KMS-11 (cell line): ENCODE data around the gene NCOR2.

Experiments
- H2AFZ ChIP-seq: fragments of 200-600 bp; sonication (generic); 2 replicates; pipeline ENCODE4 v1.6.1; 2016; ENCODE audit warnings: antibody characterized with exemption, mixed run types, low read depth
- H3K27ac ChIP-seq: fragments of 200-600 bp; sonication (generic); 2 replicates; pipeline ENCODE4 v1.6.1; 2016; ENCODE audit warnings: mild to moderate bottlenecking, mixed run types
- H3K27me3 ChIP-seq: fragments of 200-600 bp; sonication (generic); 2 replicates; pipeline ENCODE4 v1.6.1; 2017; ENCODE audit warnings: mild to moderate bottlenecking, low read depth, mixed run types, moderate library complexity; ENCODE audit not compliant: insufficient read depth
- H3K36me3 ChIP-seq: fragments of 200-600 bp; sonication (generic); 2 replicates; pipeline ENCODE4 v1.6.1; 2017; ENCODE audit warnings: mild to moderate bottlenecking, mixed run types; ENCODE audit not compliant: insufficient read depth
- H3K4me1 ChIP-seq: fragments of 200-600 bp; sonication (generic); 2 replicates; pipeline ENCODE4 v1.6.1; 2016; ENCODE audit warnings: mild to moderate bottlenecking, low read depth, mixed run types; ENCODE audit not compliant: poor library complexity, severe bottlenecking
- H3K4me2 ChIP-seq: fragments of 200-600 bp; sonication (generic); 2 replicates; pipeline ENCODE4 v1.7.0; 2016; ENCODE audit warnings: mild to moderate bottlenecking, mixed run types
- H3K4me3 ChIP-seq: fragments of 200-600 bp; sonication (generic); IDR thresholded peaks from 2 replicates; pipeline ENCODE4 v1.6.1; 2017; ENCODE audit warnings: low read depth, low read length, mixed read lengths; ENCODE audit not compliant: insufficient read depth
- H3K79me2 ChIP-seq: fragments of 200-600 bp; sonication (generic); 2 replicates; pipeline ENCODE4 v1.6.1; 2016; ENCODE audit warnings: low read depth, mixed run types; ENCODE audit not compliant: insufficient read depth
- H3K9ac ChIP-seq: fragments of 200-600 bp; sonication (generic); 2 replicates; pipeline ENCODE4 v1.6.1; 2016; ENCODE audit warnings: mild to moderate bottlenecking, mixed run types
- H4K20me1 ChIP-seq: fragments of 200-600 bp; sonication (generic); 2 replicates; pipeline ENCODE4 v1.6.1; 2016; ENCODE audit warnings: mild to moderate bottlenecking, mixed run types; ENCODE audit not compliant: insufficient read depth
- TF ChIP-seq, protein P1 (sequence below): fragments of 200-600 bp; sonication (generic); conservative IDR thresholded peaks from 2 replicates; pipeline ENCODE4 v1.6.1; 2017; ENCODE audit warnings: low read depth, mild to moderate bottlenecking, antibody characterized with exemption, low read length, moderate library complexity, mixed read lengths

Gene NCOR2

DNA sequence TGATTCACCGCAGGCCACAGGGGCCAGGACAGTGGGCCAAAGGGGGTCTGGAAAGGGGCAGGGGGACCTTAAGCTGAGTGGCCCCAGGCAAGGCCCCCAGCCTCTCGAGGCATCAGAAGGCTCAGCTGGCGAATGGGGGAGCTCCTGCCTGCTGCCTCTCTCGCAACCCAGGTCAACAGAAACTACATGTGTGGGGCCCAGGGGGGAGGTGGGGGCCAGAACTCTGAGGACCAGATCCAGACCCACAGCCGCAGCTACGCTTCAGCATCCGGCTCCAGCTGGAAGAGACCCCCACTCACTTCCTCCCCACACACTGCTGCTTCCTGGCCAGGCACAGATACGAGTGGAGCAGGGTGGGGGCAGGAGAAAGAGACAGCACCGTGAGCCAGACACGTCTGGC, 46.5 kb downstream of the NCOR2 start:
- H3K4me2 ChIP-seq, result no peak overlapping the region
- H3K4me1 ChIP-seq, result no peaks in the 10 kb centered on the region
- H3K4me3 ChIP-seq, result no peak overlapping the region
- TF ChIP-seq, protein P1, sequence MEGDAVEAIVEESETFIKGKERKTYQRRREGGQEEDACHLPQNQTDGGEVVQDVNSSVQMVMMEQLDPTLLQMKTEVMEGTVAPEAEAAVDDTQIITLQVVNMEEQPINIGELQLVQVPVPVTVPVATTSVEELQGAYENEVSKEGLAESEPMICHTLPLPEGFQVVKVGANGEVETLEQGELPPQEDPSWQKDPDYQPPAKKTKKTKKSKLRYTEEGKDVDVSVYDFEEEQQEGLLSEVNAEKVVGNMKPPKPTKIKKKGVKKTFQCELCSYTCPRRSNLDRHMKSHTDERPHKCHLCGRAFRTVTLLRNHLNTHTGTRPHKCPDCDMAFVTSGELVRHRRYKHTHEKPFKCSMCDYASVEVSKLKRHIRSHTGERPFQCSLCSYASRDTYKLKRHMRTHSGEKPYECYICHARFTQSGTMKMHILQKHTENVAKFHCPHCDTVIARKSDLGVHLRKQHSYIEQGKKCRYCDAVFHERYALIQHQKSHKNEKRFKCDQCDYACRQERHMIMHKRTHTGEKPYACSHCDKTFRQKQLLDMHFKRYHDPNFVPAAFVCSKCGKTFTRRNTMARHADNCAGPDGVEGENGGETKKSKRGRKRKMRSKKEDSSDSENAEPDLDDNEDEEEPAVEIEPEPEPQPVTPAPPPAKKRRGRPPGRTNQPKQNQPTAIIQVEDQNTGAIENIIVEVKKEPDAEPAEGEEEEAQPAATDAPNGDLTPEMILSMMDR, result no peak
- H3K27ac ChIP-seq, result no peak overlapping the region
- no peak overlapping the region for H2AFZ ChIP-seq
- H3K27me3 ChIP-seq, result no peaks in the 10 kb centered on the region
- no peaks in the 10 kb centered on the region for H3K36me3 ChIP-seq
- no peaks in the 10 kb centered on the region; the same call in 1 of the 2 replicates for H3K79me2 ChIP-seq
- H3K9ac ChIP-seq, result no peak overlapping the region
- no peaks in the 10 kb centered on the region for H4K20me1 ChIP-seq

DNA sequence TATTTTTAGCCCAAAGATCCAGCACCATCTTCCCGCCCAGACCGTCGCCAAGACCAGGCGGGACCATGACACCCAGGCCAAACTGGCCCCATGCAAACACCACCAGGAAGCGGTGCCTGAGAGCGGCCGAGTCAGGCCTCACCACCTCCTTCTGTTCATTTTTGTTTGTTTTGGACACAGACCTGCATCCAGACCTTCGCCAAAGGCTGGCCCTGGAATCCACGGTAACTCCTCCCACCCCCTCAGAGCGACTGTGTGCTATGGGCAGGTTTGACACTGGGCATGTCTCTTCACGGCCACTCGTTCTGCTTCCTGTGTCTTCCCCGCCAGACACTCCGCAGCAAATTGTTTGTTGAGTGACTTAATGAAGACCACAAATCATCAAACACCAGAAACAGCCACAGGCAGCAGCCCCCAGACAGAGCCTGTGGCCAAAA, 47.1 kb downstream of the NCOR2 start:
- H3K4me2 ChIP-seq, result no peak overlapping the region

DNA sequence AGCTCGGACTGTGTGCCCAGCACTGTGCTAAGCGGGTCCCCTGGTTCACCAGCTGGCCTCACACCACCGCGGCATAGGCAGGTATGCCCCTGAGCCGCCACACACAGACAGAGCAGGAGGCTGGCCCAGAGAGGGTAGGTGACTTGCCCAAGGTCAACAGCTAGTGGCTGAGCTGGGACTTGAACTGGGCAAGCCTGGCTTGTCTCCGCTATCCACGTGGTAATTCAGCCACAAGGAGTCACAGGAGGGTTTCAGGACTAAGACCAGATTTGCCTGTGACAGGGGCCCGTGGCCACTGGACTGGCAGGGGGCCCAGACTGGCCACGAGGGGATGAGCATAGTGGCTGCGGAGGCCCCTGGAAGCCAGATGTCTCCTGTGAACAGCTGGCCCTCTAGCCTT, 47.7 kb downstream of the NCOR2 start:
- H3K4me3 ChIP-seq, result no peak overlapping the region
- no peaks in the 10 kb centered on the region for H3K27me3 ChIP-seq
- H3K4me2 ChIP-seq, result no peak overlapping the region
- H3K36me3 ChIP-seq, result no peaks in the 10 kb centered on the region
- no peaks in the 10 kb centered on the region; the same call in 1 of the 2 replicates for H3K79me2 ChIP-seq
- H3K4me1 ChIP-seq, result no peaks in the 10 kb centered on the region
- no peak overlapping the region for H2AFZ ChIP-seq
- no peak overlapping the region for H3K27ac ChIP-seq
- no peaks in the 10 kb centered on the region for H4K20me1 ChIP-seq
- TF ChIP-seq, protein P1, result no peak
- H3K9ac ChIP-seq, result no peak overlapping the region

More for the DNA sequence above, 47.1 kb downstream of the NCOR2 start:
- Histone ChIP-seq H3K4me1 (no peaks in the 10 kb centered on the region), H3K27me3 (no peaks in the 10 kb centered on the region), H3K27ac (no peak overlapping the region), H3K9ac (no peak overlapping the region), H4K20me1 (no peaks in the 10 kb centered on the region), H3K36me3 (no peaks in the 10 kb centered on the region), H3K4me3 (no peak overlapping the region), H3K79me2 (no peaks in the 10 kb centered on the region; the same call in 1 of the 2 replicates), H2AFZ (no peak overlapping the region)
- TF ChIP-seq, protein P1, result no peak

DNA sequence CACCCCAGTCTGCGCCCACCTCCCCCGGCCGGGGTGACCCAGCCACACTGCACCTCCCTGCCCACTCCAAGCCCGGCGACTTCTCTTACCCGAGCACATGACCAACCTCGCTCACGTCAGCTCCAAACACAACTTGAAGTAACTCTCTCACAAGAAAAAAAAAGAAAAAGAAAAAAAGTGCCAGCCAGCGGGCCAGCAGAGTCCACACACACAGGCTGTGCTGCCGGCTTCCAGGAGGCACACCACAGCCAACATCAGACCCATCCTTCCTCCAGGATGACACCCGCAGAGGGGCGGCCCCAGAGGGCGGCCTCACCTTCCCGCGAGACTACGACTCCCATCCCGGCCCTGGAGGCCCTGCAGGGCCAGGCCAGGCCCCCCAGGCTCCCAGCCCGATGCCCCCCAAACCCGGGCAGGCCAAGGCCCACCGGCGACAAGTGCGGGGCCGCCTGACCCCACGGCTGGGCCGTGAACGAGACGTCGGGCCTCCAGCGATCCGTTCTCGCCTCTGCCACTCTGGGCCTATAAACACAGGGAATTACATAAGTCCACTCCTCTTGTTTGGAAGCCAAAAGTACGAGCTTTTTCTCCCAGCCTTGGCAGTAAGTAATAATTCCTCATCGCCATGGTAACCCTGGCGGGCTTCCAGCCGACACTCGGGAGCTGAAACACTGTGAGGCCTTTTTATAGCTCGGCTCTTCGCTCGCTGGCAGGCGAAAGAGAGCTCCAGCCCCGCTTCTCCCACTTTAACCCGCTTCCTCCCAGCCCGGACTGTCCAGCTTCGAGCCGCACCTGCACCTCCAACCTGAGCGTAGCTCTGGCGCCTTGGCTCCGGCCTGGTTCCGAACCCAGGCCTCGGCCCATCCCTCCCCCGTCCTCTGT, 49.1 kb downstream of the NCOR2 start:
- TF ChIP-seq, protein P1, result no peak

More for the DNA sequence above, 49.1 kb downstream of the NCOR2 start:
- no peaks in the 10 kb centered on the region for H3K36me3 ChIP-seq
- H4K20me1 ChIP-seq, result no peaks in the 10 kb centered on the region
- H3K4me2 ChIP-seq, result no peak overlapping the region
- H2AFZ ChIP-seq, result no peak overlapping the region
- no peak overlapping the region for H3K27ac ChIP-seq
- no peaks in the 10 kb centered on the region for H3K27me3 ChIP-seq
- no peaks in the 10 kb centered on the region; the same call in 1 of the 2 replicates for H3K79me2 ChIP-seq
- no peak overlapping the region for H3K4me3 ChIP-seq
- H3K9ac ChIP-seq, result no peak overlapping the region
- H3K4me1 ChIP-seq, result no peaks in the 10 kb centered on the region
